ENCODE results near the gene CSF1. TPM values are rescaled to one million over a fixed set of nuclear protein-coding genes. Genes with fewer than 3 reads are reported as not detected.
A peak's percentile ranks its signal among the peaks of the same experiment; 100 is the strongest.

CSF1 gene
- total and polyA plus RNA-seq, 2 of the 13 experiments (the other 11 are each of a cell fraction or from before 2014, with no cell fraction given): 4.6 to 13.3 TPM

DNA sequence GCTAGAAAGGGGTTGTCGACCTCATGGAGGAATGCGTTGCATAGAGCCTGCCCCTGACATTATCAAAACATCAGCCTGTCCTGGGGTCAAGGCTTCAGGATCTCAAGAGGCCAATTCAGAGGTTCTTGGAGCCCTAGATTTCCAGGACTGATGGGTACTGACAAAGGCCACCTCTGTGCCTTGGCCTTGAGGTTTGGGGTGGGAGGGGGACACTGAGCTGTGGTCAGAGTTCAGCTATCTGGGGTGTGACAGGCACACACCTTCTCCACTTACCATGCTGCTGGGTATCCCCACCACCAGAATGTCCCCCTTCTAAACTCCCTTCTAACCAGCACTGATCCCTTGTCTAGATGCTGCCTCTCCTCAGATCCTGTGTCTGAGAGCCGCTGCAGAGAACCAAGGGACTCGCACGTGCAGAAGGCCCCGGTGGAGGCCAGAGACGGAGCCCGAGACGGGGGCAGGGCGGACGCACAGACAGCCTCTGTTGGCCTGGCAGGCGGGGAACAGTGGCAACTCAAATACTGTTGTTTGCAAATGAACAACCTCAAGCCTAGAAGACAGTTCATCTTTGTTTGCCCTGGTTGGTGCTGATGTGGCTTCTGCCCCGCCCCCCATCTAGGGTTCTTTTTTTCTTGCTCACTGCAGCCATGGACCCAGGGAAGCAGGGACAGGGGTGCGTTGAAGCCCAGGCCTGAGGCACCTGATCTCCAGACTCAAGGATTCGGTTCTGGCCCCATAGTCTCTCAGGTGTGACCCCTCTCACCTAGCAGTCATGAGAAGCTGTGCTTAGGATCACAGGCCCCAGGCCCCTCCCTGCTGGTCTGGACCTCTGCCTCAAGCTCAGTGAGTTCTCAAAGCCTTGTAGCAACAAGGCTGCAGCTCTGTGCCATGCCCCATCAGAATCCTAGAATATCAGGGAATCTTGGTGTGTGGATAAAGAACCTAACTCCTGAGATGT lies 28.1 kb upstream of the CSF1 start:
- Histone ChIP-seq H3K4me3 (replicated peaks in 1 of 3; ENCODE audit: insufficient read depth in 1 of 3, low read depth in 2 of 3, low read length in 3 of 3) (peak overlapping the region in 2 of 3 experiments; percentile 12 to 59; a peak in 2 of 6 replicates), H2AFZ (ENCODE audit: low read length) (no peak overlapping the region), H3K9ac (ENCODE audit: insufficient read depth, low read depth, low read length) (peak overlapping the region; percentile 31), H3K9me3 (ENCODE audit: low read length) (no peaks in the 10 kb centered on the region), H3K36me3 (replicated peaks in 1 of 2; ENCODE audit: control insufficient read depth in 1 of 2, insufficient read depth in 2 of 2, low read length in 2 of 2) (no peaks in the 10 kb centered on the region), H3K27me3 (ENCODE audit: control insufficient read depth in 1 of 2, insufficient read depth in 2 of 2, low read length in 2 of 2) (peaks cover 0 to under 1% of the 10 kb centered on the region in 2 experiments; a peak in 2 of 5 replicates), H3K4me2 (ENCODE audit: low read depth, low read length) (peak overlapping the region; percentile 79), H3K79me2 (ENCODE audit: insufficient read depth, low read length) (no peaks in the 10 kb centered on the region), H4K20me1 (ENCODE audit: insufficient read depth, low read length) (no peaks in the 10 kb centered on the region), H3K4me1 (ENCODE audit: insufficient read depth, low read length) (peaks cover 97% of the 10 kb centered on the region), H3K27ac (ENCODE audit: extremely low read length, insufficient read depth, low read length) (peak overlapping the region; percentile 14)
- POLR2A ChIA-PET: interaction anchor here (0.9 kb wide), 1 partner anchor 13 kb away, joined by 3 read pairs; no protein-coding TSS in a partner anchor
- DNase-seq (ENCODE audit: low spot score): peak; percentile 87
- no TSS peak for BruUV-seq (replicated peaks)
- WGBS (ENCODE audit: low lambda C conversion rate): 0% methylated on average over 6 of the region's 15 CpGs
- in situ Hi-C loops (cut with HindIII; ENCODE audit: extremely low pct_ligation_motif_present, low pct_unique_long_range_greater_than_20kb): no loop called here
- peak; percentile 91 for FAIRE-seq
- intact Hi-C loops (cut with micrococcal nuclease; ENCODE audit: unreplicated experiment): no loop called here
- ATAC-seq: peak; percentile 76
- CTCF ChIA-PET (ENCODE audit: low intra/inter-chr PET ratio, low total read pairs): no interaction called here
- TF ChIP-seq ZFP41 (CRISPR knock-in tag; IDR thresholded peaks at IDR 0.05; ENCODE audit: borderline replicate concordance) (no peak), PITX1 (CRISPR knock-in tag; IDR thresholded peaks at IDR 0.05) (peak; percentile 54; the same call in 1 of the 2 replicates), ELF1 (CRISPR knock-in tag; IDR thresholded peaks at IDR 0.05) (0 out of 2 replicates have a peak, but pooled peaks have one; percentile 10), ZSCAN22 (CRISPR knock-in tag; IDR thresholded peaks at IDR 0.05) (no peak), SP1 (IDR thresholded peaks at IDR 0.05) (no peak), SP1 (CRISPR knock-in tag; IDR thresholded peaks at IDR 0.05) (no peak), ZNF33B (CRISPR knock-in tag; IDR thresholded peaks at IDR 0.05) (no peak), ZNF703 (CRISPR knock-in tag; IDR thresholded peaks at IDR 0.05; ENCODE audit: borderline replicate concordance) (no peak), BRD4 (CRISPR knock-in tag; IDR thresholded peaks at IDR 0.05) (peak; percentile 91), THYN1 (CRISPR knock-in tag; IDR thresholded peaks at IDR 0.05; ENCODE audit: borderline replicate concordance, low read depth) (no peak), RXRB (CRISPR knock-in tag; IDR thresholded peaks at IDR 0.05; ENCODE audit: borderline replicate concordance) (peak; percentile 37; the same call in 1 of the 2 replicates), ZNF569 (CRISPR knock-in tag; IDR thresholded peaks at IDR 0.05; ENCODE audit: borderline replicate concordance) (no peak), ZFX (CRISPR knock-in tag; IDR thresholded peaks at IDR 0.05; ENCODE audit: low read depth) (peak; percentile 79), RBFOX2 (IDR thresholded peaks at IDR 0.05; ENCODE audit: low read depth, low read length) (0 out of 2 replicates have a peak, but pooled peaks have one; percentile 17), ZNF7 (CRISPR knock-in tag; IDR thresholded peaks at IDR 0.05) (no peak), ZBTB42 (CRISPR knock-in tag; IDR thresholded peaks at IDR 0.05) (peak; percentile 68; the same call in 1 of the 2 replicates), RELA (CRISPR knock-in tag; IDR thresholded peaks at IDR 0.05) (no peak), RBM39 (IDR thresholded peaks at IDR 0.05; ENCODE audit: low read depth, low read length, poor library complexity, severe bottlenecking) (peak; percentile 55), RFXANK (CRISPR knock-in tag; IDR thresholded peaks at IDR 0.05) (no peak)
- TF ChIP-seq, protein P1, sequence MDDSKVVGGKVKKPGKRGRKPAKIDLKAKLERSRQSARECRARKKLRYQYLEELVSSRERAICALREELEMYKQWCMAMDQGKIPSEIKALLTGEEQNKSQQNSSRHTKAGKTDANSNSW (CRISPR knock-in tag; IDR thresholded peaks at IDR 0.05; ENCODE audit: borderline replicate concordance): 0 out of 2 replicates have a peak, but pooled peaks have one; percentile 38
- TF ChIP-seq, protein P2, sequence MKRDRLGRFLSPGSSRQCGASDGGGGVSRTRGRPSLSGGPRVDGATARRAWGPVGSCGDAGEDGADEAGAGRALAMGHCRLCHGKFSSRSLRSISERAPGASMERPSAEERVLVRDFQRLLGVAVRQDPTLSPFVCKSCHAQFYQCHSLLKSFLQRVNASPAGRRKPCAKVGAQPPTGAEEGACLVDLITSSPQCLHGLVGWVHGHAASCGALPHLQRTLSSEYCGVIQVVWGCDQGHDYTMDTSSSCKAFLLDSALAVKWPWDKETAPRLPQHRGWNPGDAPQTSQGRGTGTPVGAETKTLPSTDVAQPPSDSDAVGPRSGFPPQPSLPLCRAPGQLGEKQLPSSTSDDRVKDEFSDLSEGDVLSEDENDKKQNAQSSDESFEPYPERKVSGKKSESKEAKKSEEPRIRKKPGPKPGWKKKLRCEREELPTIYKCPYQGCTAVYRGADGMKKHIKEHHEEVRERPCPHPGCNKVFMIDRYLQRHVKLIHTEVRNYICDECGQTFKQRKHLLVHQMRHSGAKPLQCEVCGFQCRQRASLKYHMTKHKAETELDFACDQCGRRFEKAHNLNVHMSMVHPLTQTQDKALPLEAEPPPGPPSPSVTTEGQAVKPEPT (CRISPR knock-in tag; IDR thresholded peaks at IDR 0.05; ENCODE audit: low read depth): peak; percentile 62; the same call in 1 of the 2 replicates
- TF ChIP-seq, protein P3, sequence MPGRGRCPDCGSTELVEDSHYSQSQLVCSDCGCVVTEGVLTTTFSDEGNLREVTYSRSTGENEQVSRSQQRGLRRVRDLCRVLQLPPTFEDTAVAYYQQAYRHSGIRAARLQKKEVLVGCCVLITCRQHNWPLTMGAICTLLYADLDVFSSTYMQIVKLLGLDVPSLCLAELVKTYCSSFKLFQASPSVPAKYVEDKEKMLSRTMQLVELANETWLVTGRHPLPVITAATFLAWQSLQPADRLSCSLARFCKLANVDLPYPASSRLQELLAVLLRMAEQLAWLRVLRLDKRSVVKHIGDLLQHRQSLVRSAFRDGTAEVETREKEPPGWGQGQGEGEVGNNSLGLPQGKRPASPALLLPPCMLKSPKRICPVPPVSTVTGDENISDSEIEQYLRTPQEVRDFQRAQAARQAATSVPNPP (CRISPR knock-in tag; IDR thresholded peaks at IDR 0.05): no peak; the same call in 1 of the 2 replicates

Data from HepG2 (cell line).